ENCODE data around the gene ZNF425. TPM values are rescaled to one million over a fixed set of nuclear protein-coding genes. Genes with fewer than 3 reads are reported as not detected.
A peak's percentile ranks its signal among the peaks of the same experiment; 100 is the strongest.

Gene ZNF425
- total and polyA plus RNA-seq, 9 of the 15 experiments (the other 6 are each of a cell fraction or from before 2014, with no cell fraction given), result 0.03 to 0.89 (median 0.54) TPM

DNA sequence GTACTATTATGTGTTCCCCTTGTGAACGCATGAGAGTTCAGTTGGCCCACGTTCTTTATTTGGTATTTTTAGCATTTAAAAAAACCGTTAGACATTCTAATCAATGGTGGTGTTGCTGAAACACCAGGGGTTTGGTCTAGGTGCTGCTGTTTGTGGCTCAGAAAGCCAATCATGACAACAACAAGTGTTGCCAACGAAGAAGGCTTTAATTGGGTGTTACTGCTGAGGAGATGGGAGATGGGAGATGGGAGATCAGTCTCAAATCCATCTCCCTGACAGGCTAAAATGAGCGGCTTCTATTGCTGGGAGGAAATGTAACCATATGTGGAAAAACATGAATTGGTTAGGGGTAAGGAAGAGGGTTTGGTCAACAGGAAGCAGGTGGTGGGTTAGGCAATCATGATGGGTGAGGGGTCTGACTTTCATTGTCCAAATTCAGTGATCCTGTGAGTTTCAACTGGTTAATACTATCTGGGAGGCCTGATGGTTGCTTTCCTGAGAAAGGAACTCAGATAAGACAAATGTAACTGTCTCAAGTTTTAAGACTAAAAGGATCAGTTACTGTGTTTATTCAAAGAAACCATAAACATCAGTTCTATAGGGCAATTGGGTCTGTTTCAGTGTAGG, 4.6 kb upstream of the ZNF425 start:
- no peaks in the 10 kb centered on the region for H4K20me1 ChIP-seq (replicated peaks; ENCODE audit: control insufficient read depth, insufficient read depth, low read length)
- TF ChIP-seq ARNT (IDR thresholded peaks at IDR 0.05) (0 out of 4 replicates have a peak, but pooled peaks of 1 of the 2 experiments have one; percentile 18), ZNF280A (IDR thresholded peaks at IDR 0.05; ENCODE audit: low read depth, partially characterized antibody) (peak; percentile 67), NFE2L1 (tag; IDR thresholded peaks at IDR 0.05; ENCODE audit: borderline replicate concordance, low read depth) (no peak), SMARCE1 (IDR thresholded peaks at IDR 0.05) (no peak), EGR1 (conservative IDR thresholded peaks at IDR 0.05) (no peak), TBL1XR1 (IDR thresholded peaks at IDR 0.05; ENCODE audit: low read length in 2 of 2) (no peak), CBX1 (IDR thresholded peaks at IDR 0.05; ENCODE audit: low read depth) (peak; percentile 30), YBX1 (IDR thresholded peaks at IDR 0.05) (no peak), ZKSCAN3 (CRISPR knock-in tag; IDR thresholded peaks at IDR 0.05) (no peak), C11orf30 (IDR thresholded peaks at IDR 0.05; ENCODE audit: low read depth) (no peak), CBX3 (IDR thresholded peaks at IDR 0.05; ENCODE audit: borderline replicate concordance in 1 of 2, low read length in 2 of 2) (peak in 1 of 2 experiments; percentile 94; a peak in 2 of 3 replicates), FOXP1 (CRISPR knock-in tag; IDR thresholded peaks at IDR 0.05) (0 out of 2 replicates have a peak, but pooled peaks have one; percentile 15), MEF2D (tag; conservative IDR thresholded peaks at IDR 0.05; ENCODE audit: low read depth) (no peak), TRIM24 (IDR thresholded peaks at IDR 0.05) (peak; percentile 54 to 63; a peak in 2 of 4 replicates), HDAC3 (IDR thresholded peaks at IDR 0.05; ENCODE audit: borderline replicate concordance, partially characterized antibody) (no peak), JUND (IDR thresholded peaks at IDR 0.05; ENCODE audit: borderline replicate concordance, low read depth, low read length) (no peak), JUND (tag; IDR thresholded peaks at IDR 0.05; ENCODE audit: borderline replicate concordance, low read depth, low read length) (no peak), ZNF507 (tag; conservative IDR thresholded peaks at IDR 0.05) (0 out of 2 replicates have a peak, but pooled peaks have one; percentile 25), ETS1 (conservative IDR thresholded peaks at IDR 0.05; ENCODE audit: control insufficient read depth, low read depth, low read length) (no peak), CEBPB (tag; IDR thresholded peaks at IDR 0.05) (no peak)
- TF ChIP-seq, protein P1, sequence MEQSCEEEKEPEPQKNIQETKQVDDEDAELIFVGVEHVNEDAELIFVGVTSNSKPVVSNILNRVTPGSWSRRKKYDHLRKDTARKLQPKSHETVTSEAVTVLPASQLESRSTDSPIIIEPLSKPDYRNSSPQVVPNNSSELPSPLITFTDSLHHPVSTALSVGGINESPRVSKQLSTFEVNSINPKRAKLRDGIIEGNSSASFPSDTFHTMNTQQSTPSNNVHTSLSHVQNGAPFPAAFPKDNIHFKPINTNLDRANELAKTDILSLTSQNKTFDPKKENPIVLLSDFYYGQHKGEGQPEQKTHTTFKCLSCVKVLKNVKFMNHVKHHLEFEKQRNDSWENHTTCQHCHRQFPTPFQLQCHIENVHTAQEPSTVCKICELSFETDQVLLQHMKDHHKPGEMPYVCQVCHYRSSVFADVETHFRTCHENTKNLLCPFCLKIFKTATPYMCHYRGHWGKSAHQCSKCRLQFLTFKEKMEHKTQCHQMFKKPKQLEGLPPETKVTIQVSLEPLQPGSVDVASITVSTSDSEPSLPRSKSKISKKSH (CRISPR knock-in tag; IDR thresholded peaks at IDR 0.05), result peak; percentile 13; the same call in 1 of the 2 replicates

More for the DNA sequence above, 4.6 kb upstream of the ZNF425 start:
- DNase-seq (ENCODE audit: extremely low read depth in 1 of 4, low spot score in 3 of 4) (no peak), ATAC-seq (no peak), FAIRE-seq (no peak)
- Histone ChIP-seq H3K9me3 (replicated peaks; ENCODE audit: control insufficient read depth, insufficient read depth, low read depth, low read length) (peaks cover 12% of the 10 kb centered on the region), H3K27me3 (ENCODE audit: control insufficient read depth in 2 of 2, insufficient read depth in 2 of 2, low read length in 2 of 2) (no peaks in the 10 kb centered on the region), H3K4me2 (ENCODE audit: insufficient read depth, low read length) (no peak overlapping the region), H3K36me3 (ENCODE audit: control insufficient read depth, insufficient read depth, low read length) (peaks cover 29% of the 10 kb centered on the region; the same call in 2 of the 3 replicates), H3K9ac (ENCODE audit: insufficient read depth in 1 of 2, low read depth in 2 of 2, low read length in 2 of 2) (no peak overlapping the region), H3K9me1 (ENCODE audit: control insufficient read depth, insufficient read depth, low read length) (no peaks in the 10 kb centered on the region), H3K79me2 (ENCODE audit: control insufficient read depth, insufficient read depth, low read length) (peaks cover 20% of the 10 kb centered on the region), H3K27ac (ENCODE audit: extremely low read depth, low read depth, low read length) (no peak overlapping the region), H3K4me3 (no peak overlapping the region), H2AFZ (ENCODE audit: low read depth, low read length) (no peak overlapping the region), H3K4me1 (replicated peaks in 1 of 2; ENCODE audit: control insufficient read depth in 2 of 2, insufficient read depth in 2 of 2, low read length in 2 of 2) (peaks cover 11 to 19% of the 10 kb centered on the region in 2 experiments)
- ChIA-PET POLR2A (no interaction called here), CTCF (ENCODE audit: low intra/inter-chr PET ratio) (no interaction called here)
- no TSS peak for BruUV-seq (replicated peaks)
- WGBS (ENCODE audit: insufficient coverage, low coverage, missing lambda C conversion rate), result 68% methylated on average over 5 of the region's 5 CpGs
- in situ Hi-C loops (cut with MboI), result no loop called here
- intact Hi-C loops (cut with micrococcal nuclease), result no loop called here

Data from K562 (cell line).